ENCODE data around the gene PTPRN2.
"Not testable (repeated sequence)": the region's sequence is repeated elsewhere in the genome, so short reads cannot be mapped to it uniquely, and the experiment has no call there.

PTPRN2 gene

GRCh38 chr7:158239290-158239981 lies 348.2 kb downstream of the PTPRN2 start:
- no peak overlapping the region for H3K27ac Mint-ChIP-seq
- peaks cover 6% of the 10 kb centered on the region for H3K9me3 Mint-ChIP-seq
- H3K4me3 Mint-ChIP-seq, result no peak overlapping the region
- no peaks in the 10 kb centered on the region for H3K4me1 Mint-ChIP-seq
- peaks cover 2% of the 10 kb centered on the region for H3K27me3 Mint-ChIP-seq
- H3K36me3 Mint-ChIP-seq, result no peaks in the 10 kb centered on the region

- Mint-ChIP-seq H3K36me3 (no peaks in the 10 kb centered on the region), H3K27ac (no peak overlapping the region), H3K27me3 (peaks cover 2% of the 10 kb centered on the region), H3K4me1 (no peaks in the 10 kb centered on the region), H3K9me3 (peaks cover 12% of the 10 kb centered on the region), H3K4me3 (no peak overlapping the region)
Measured at GRCh38 chr7:158238616-158239289, 348.9 kb downstream of the PTPRN2 start.

GRCh38 chr7:158237672-158238335 lies 349.8 kb downstream of the PTPRN2 start:
- Mint-ChIP-seq H3K27ac (no peak overlapping the region), H3K9me3 (peaks cover 12% of the 10 kb centered on the region), H3K4me3 (no peak overlapping the region), H3K4me1 (no peaks in the 10 kb centered on the region), H3K36me3 (no peaks in the 10 kb centered on the region), H3K27me3 (peaks cover 2% of the 10 kb centered on the region)

GRCh38 chr7:158236400-158236799 lies 351.2 kb downstream of the PTPRN2 start:
- H3K4me1 Mint-ChIP-seq, result no peaks in the 10 kb centered on the region
- peaks cover 17% of the 10 kb centered on the region for H3K9me3 Mint-ChIP-seq
- no peak overlapping the region for H3K4me3 Mint-ChIP-seq
- H3K27me3 Mint-ChIP-seq, result peaks cover 2% of the 10 kb centered on the region
- H3K27ac Mint-ChIP-seq, result no peak overlapping the region
- H3K36me3 Mint-ChIP-seq, result no peaks in the 10 kb centered on the region

- no peaks in the 10 kb centered on the region for H3K4me1 Mint-ChIP-seq
- peaks cover 2% of the 10 kb centered on the region for H3K27me3 Mint-ChIP-seq
- H3K9me3 Mint-ChIP-seq, result peaks cover 18% of the 10 kb centered on the region
- H3K4me3 Mint-ChIP-seq, result no peak overlapping the region
- no peak overlapping the region for H3K27ac Mint-ChIP-seq
- H3K36me3 Mint-ChIP-seq, result no peaks in the 10 kb centered on the region
Measured at GRCh38 chr7:158235862-158236261, 351.8 kb downstream of the PTPRN2 start.

- H3K36me3 Mint-ChIP-seq, result no peaks in the 10 kb centered on the region
- no peaks in the 10 kb centered on the region for H3K4me1 Mint-ChIP-seq
- H3K9me3 Mint-ChIP-seq, result peaks cover 30% of the 10 kb centered on the region
- no peak overlapping the region for H3K27ac Mint-ChIP-seq
- no peak overlapping the region for H3K4me3 Mint-ChIP-seq
- peaks cover 5% of the 10 kb centered on the region for H3K27me3 Mint-ChIP-seq
Measured at GRCh38 chr7:158229945-158230344, 357.7 kb downstream of the PTPRN2 start.

GRCh38 chr7:158228986-158229385 lies 358.6 kb downstream of the PTPRN2 start:
- H3K27me3 Mint-ChIP-seq, result peaks cover 8% of the 10 kb centered on the region
- no peaks in the 10 kb centered on the region for H3K4me1 Mint-ChIP-seq
- H3K27ac Mint-ChIP-seq, result no peak overlapping the region
- H3K36me3 Mint-ChIP-seq, result no peaks in the 10 kb centered on the region
- H3K4me3 Mint-ChIP-seq, result no peak overlapping the region
- H3K9me3 Mint-ChIP-seq, result peaks cover 25% of the 10 kb centered on the region

GRCh38 chr7:158228131-158228530 lies 359.5 kb downstream of the PTPRN2 start:
- Mint-ChIP-seq H3K9me3 (peaks cover 23% of the 10 kb centered on the region), H3K27ac (no peak overlapping the region), H3K27me3 (peaks cover 8% of the 10 kb centered on the region), H3K4me3 (no peak overlapping the region), H3K36me3 (no peaks in the 10 kb centered on the region), H3K4me1 (no peaks in the 10 kb centered on the region)

- H3K4me3 Mint-ChIP-seq, result no peak overlapping the region
- H3K9me3 Mint-ChIP-seq, result peaks cover 23% of the 10 kb centered on the region
- no peaks in the 10 kb centered on the region for H3K4me1 Mint-ChIP-seq
- H3K27ac Mint-ChIP-seq, result no peak overlapping the region
- H3K27me3 Mint-ChIP-seq, result peaks cover 8% of the 10 kb centered on the region
- no peaks in the 10 kb centered on the region for H3K36me3 Mint-ChIP-seq
Measured at GRCh38 chr7:158227258-158227984, 360.2 kb downstream of the PTPRN2 start.

GRCh38 chr7:158216198-158216597 lies 371.4 kb downstream of the PTPRN2 start:
- no peak overlapping the region for H3K4me3 Mint-ChIP-seq
- peaks cover 16% of the 10 kb centered on the region for H3K27me3 Mint-ChIP-seq
- no peaks in the 10 kb centered on the region for H3K4me1 Mint-ChIP-seq
- peaks cover 1% of the 10 kb centered on the region for H3K36me3 Mint-ChIP-seq
- no peak overlapping the region for H3K27ac Mint-ChIP-seq
- H3K9me3 Mint-ChIP-seq, result peaks cover 43% of the 10 kb centered on the region

GRCh38 chr7:158209435-158209834 lies 378.2 kb downstream of the PTPRN2 start:
- Mint-ChIP-seq H3K9me3 (peaks cover 14% of the 10 kb centered on the region), H3K36me3 (peaks cover 2% of the 10 kb centered on the region), H3K27ac (no peak overlapping the region), H3K4me1 (no peaks in the 10 kb centered on the region), H3K4me3 (no peak overlapping the region), H3K27me3 (peaks cover 8% of the 10 kb centered on the region)

- Mint-ChIP-seq H3K27me3 (peaks cover 18% of the 10 kb centered on the region), H3K4me1 (no peaks in the 10 kb centered on the region), H3K4me3 (no peak overlapping the region), H3K36me3 (peaks cover 2% of the 10 kb centered on the region), H3K9me3 (peaks cover 14% of the 10 kb centered on the region), H3K27ac (no peak overlapping the region)
Measured at GRCh38 chr7:158206341-158206740, 381.3 kb downstream of the PTPRN2 start.

- Mint-ChIP-seq H3K27me3 (peaks cover 21% of the 10 kb centered on the region), H3K9me3 (peaks cover 8% of the 10 kb centered on the region), H3K27ac (no peak overlapping the region), H3K4me3 (no peak overlapping the region), H3K36me3 (peaks cover 2% of the 10 kb centered on the region), H3K4me1 (no peaks in the 10 kb centered on the region)
Measured at GRCh38 chr7:158204453-158204852, 383.2 kb downstream of the PTPRN2 start.

- H3K36me3 Mint-ChIP-seq, H3K9me3 Mint-ChIP-seq, H3K4me1 Mint-ChIP-seq, H3K27ac Mint-ChIP-seq, H3K4me3 Mint-ChIP-seq: not testable (repeated sequence)
- peaks cover 20% of the 10 kb centered on the region for H3K27me3 Mint-ChIP-seq
Measured at GRCh38 chr7:158203948-158204347, 383.7 kb downstream of the PTPRN2 start.

GRCh38 chr7:158194365-158194900 lies 393.2 kb downstream of the PTPRN2 start:
- Mint-ChIP-seq H3K27me3 (no peaks in the 10 kb centered on the region), H3K27ac (no peak overlapping the region), H3K9me3 (peaks cover 19% of the 10 kb centered on the region), H3K36me3 (no peaks in the 10 kb centered on the region), H3K4me1 (no peaks in the 10 kb centered on the region), H3K4me3 (no peak overlapping the region)
